Smooth muscle cell (in vitro differentiated cells): Measurements from ENCODE around the gene SAAL1. TPM values are rescaled to one million over a fixed set of nuclear protein-coding genes. Genes with fewer than 3 reads are reported as not detected.

ENCODE experiments used
- DNase-seq: peaks from one replicate; lab custom pipeline; 2025; ENCODE audit not compliant: unreplicated experiment; lab: John Stamatoyannopoulos, UW
- H2AFZ ChIP-seq: fragments of 200-600 bp; sonication (generic); 2 replicates; pipeline ENCODE4 v1.6.0; 2016; ENCODE audit warnings: antibody characterized with exemption, low read depth, mild to moderate bottlenecking
- H3F3A ChIP-seq: fragments of 200-600 bp; sonication (generic); 2 replicates; pipeline ENCODE4 v1.6.0; 2017; ENCODE audit warnings: antibody characterized with exemption, low read depth
- H3K27ac ChIP-seq: fragments of 200-600 bp; sonication (generic); 2 replicates; pipeline ENCODE4 v1.5.1; 2016; ENCODE audit warnings: low read depth, mild to moderate bottlenecking
- H3K27me3 ChIP-seq: fragments of 200-600 bp; sonication (generic); 2 replicates; pipeline ENCODE4 v1.6.1; 2016; ENCODE audit warnings: low read depth, mild to moderate bottlenecking
- H3K36me3 ChIP-seq: fragments of 200-600 bp; sonication (generic); 2 replicates; pipeline ENCODE4 v1.5.1; 2016; ENCODE audit warnings: low read depth
- H3K4me1 ChIP-seq: fragments of 200-600 bp; sonication (generic); 2 replicates; pipeline ENCODE4 v1.5.1; 2016; ENCODE audit warnings: low read depth
- H3K4me2 ChIP-seq: fragments of 200-600 bp; sonication (generic); 2 replicates; pipeline ENCODE4 v1.6.0; 2016; ENCODE audit warnings: mild to moderate bottlenecking
- H3K4me3 ChIP-seq: fragments of 200-600 bp; sonication (generic); 2 replicates; pipeline ENCODE4 v1.5.1; 2016; ENCODE audit warnings: mild to moderate bottlenecking
- H3K79me2 ChIP-seq: fragments of 200-600 bp; sonication (generic); 2 replicates; pipeline ENCODE4 v1.6.0; 2016; ENCODE audit warnings: low read depth, mild to moderate bottlenecking
- H3K9ac ChIP-seq: fragments of 200-600 bp; sonication (generic); 2 replicates; pipeline ENCODE4 v1.6.0; 2016; ENCODE audit warnings: low read depth
- H3K9me3 ChIP-seq: fragments of 200-600 bp; sonication (generic); replicated peaks from 2 replicates; pipeline ENCODE4 v1.5.1; 2016; ENCODE audit warnings: low read depth
- H4K20me1 ChIP-seq: fragments of 200-600 bp; sonication (generic); 2 replicates; pipeline ENCODE4 v1.6.0; 2016; ENCODE audit warnings: low read depth
- CTCF ChIP-seq: fragments of 200-600 bp; sonication (generic); IDR thresholded peaks from 2 replicates; pipeline ENCODE4 v1.5.1; 2017; ENCODE audit warnings: borderline replicate concordance, mild to moderate bottlenecking, antibody characterized with exemption; ENCODE audit not compliant: insufficient read depth, poor library complexity, severe bottlenecking
- WGBS: methylation state at CpG from one replicate; pipeline ENCODE4 v1.1.7; 2016; ENCODE audit warnings: low lambda C conversion rate; 5-methylcytosine and 5-hydroxymethylcytosine counted together
- polyA plus RNA-seq: library from polyadenylated mRNA; unstranded; fragments of >200 nt; fragmentation: Nextera tagmentation; extraction: Ambion mirVana; gene quantifications from 2 replicates; pipeline ENCODE4 v1.2.1, GENCODE V29; 2016
- total RNA-seq: library from RNA; depleted of rRNA; stranded (reverse); fragments of >200 nt; gene quantifications from 2 replicates; pipeline ENCODE4 v1.2.3, GENCODE V29; 2014

The SAAL1 gene
- total and polyA plus RNA-seq, 2 experiments from 2014 or later: 19.9 to 20.0 TPM

GRCh38 chr11:18093959-18094358, 11.9 kb downstream of the SAAL1 start:
- H2AFZ ChIP-seq: no peak overlapping the region
- H3K9me3 ChIP-seq: no peaks in the 10 kb centered on the region
- no peak overlapping the region for H3K9ac ChIP-seq
- no peak overlapping the region for H3K27ac ChIP-seq
- no peak overlapping the region for H3K4me3 ChIP-seq
- peaks cover 21% of the 10 kb centered on the region for H3K36me3 ChIP-seq
- no peaks in the 10 kb centered on the region for H3K27me3 ChIP-seq
- no peaks in the 10 kb centered on the region for H3K79me2 ChIP-seq
- no peaks in the 10 kb centered on the region for H3F3A ChIP-seq
- no peak for TF ChIP-seq CTCF
- H3K4me2 ChIP-seq: no peak overlapping the region
- H4K20me1 ChIP-seq: peaks cover under 1% of the 10 kb centered on the region
- H3K4me1 ChIP-seq: no peaks in the 10 kb centered on the region
- DNase-seq: no peak

- Histone ChIP-seq H3K27me3 (no peaks in the 10 kb centered on the region), H3K9ac (no peak overlapping the region), H4K20me1 (no peaks in the 10 kb centered on the region), H3K79me2 (no peaks in the 10 kb centered on the region), H3K4me3 (no peak overlapping the region), H3K4me2 (no peak overlapping the region), H3K36me3 (peaks cover 38% of the 10 kb centered on the region), H3F3A (no peaks in the 10 kb centered on the region), H2AFZ (no peak overlapping the region), H3K9me3 (no peaks in the 10 kb centered on the region), H3K27ac (no peak overlapping the region), H3K4me1 (no peaks in the 10 kb centered on the region)
- DNase-seq: no peak
- TF ChIP-seq CTCF: no peak
- WGBS: 90% methylated on average over 2 of the region's 2 CpGs
These were observed 14.2 kb downstream of the SAAL1 start for GRCh38 chr11:18091731-18092130.

- Histone ChIP-seq H3F3A (no peaks in the 10 kb centered on the region), H3K27ac (no peak overlapping the region), H3K4me2 (no peak overlapping the region), H3K36me3 (peaks cover 42% of the 10 kb centered on the region), H3K4me1 (no peaks in the 10 kb centered on the region), H2AFZ (no peak overlapping the region), H4K20me1 (no peaks in the 10 kb centered on the region), H3K79me2 (no peaks in the 10 kb centered on the region), H3K27me3 (no peaks in the 10 kb centered on the region), H3K9me3 (no peaks in the 10 kb centered on the region), H3K4me3 (no peak overlapping the region), H3K9ac (no peak overlapping the region)
- DNase-seq: no peak
- 98% methylated on average over 3 of the region's 3 CpGs for WGBS
- TF ChIP-seq CTCF: no peak
These were observed 16.9 kb downstream of the SAAL1 start for GRCh38 chr11:18088966-18089365.

- H3K9ac ChIP-seq: no peak overlapping the region
- 95% methylated on average over 2 of the region's 2 CpGs for WGBS
- H3K9me3 ChIP-seq: no peaks in the 10 kb centered on the region
- no peaks in the 10 kb centered on the region for H3F3A ChIP-seq
- H3K4me1 ChIP-seq: no peaks in the 10 kb centered on the region
- no peak overlapping the region for H2AFZ ChIP-seq
- no peak for DNase-seq
- no peak overlapping the region for H3K4me3 ChIP-seq
- H4K20me1 ChIP-seq: no peaks in the 10 kb centered on the region
- H3K27ac ChIP-seq: no peak overlapping the region
- no peak for TF ChIP-seq CTCF
- H3K27me3 ChIP-seq: no peaks in the 10 kb centered on the region
- no peak overlapping the region for H3K4me2 ChIP-seq
- peaks cover 40% of the 10 kb centered on the region for H3K36me3 ChIP-seq
- no peaks in the 10 kb centered on the region for H3K79me2 ChIP-seq
These were observed 17.5 kb downstream of the SAAL1 start for GRCh38 chr11:18088366-18088765.
